Kidney epithelial cell (primary cell): Measurements from ENCODE around the gene MZT1. TPM values are rescaled to one million over a fixed set of nuclear protein-coding genes. Genes with fewer than 3 reads are reported as not detected.
"Not testable (repeated sequence)": the region's sequence is repeated elsewhere in the genome, so short reads cannot be mapped to it uniquely, and the experiment has no call there.

Source experiments
- DNase-seq: peaks from one replicate; pipeline ENCODE4 v3.0.0-alpha.2; 2010; ENCODE audit warnings: low read depth
- H3K27me3 ChIP-seq: 2 replicates; pipeline ENCODE4 v1.6.0; 2011; ENCODE audit warnings: low read length; ENCODE audit not compliant: control insufficient read depth, insufficient read depth
- H3K36me3 ChIP-seq: 2 replicates; pipeline ENCODE4 v1.5.1; 2011; ENCODE audit warnings: low read length; ENCODE audit not compliant: control insufficient read depth, insufficient read depth
- H3K4me3 ChIP-seq: 2 replicates; pipeline ENCODE4 v1.5.1; 2011; ENCODE audit warnings: low read depth, mild to moderate bottlenecking, control low read depth, low read length
- total RNA-seq: library from RNA; depleted of rRNA; stranded (reverse); fragments of >200 nt; gene quantifications from 2 replicates; pipeline ENCODE4 v1.2.3, GENCODE V29; 2015
- TF ChIP-seq, protein P1 (sequence below): IDR thresholded peaks from 2 replicates; pipeline ENCODE4 v1.5.1; 2011; ENCODE audit warnings: mild to moderate bottlenecking, moderate library complexity, low read length, control low read depth, inconsistent platforms; ENCODE audit not compliant: insufficient read depth, poor library complexity, severe bottlenecking

The MZT1 gene
- total RNA-seq, 1 donor from 2014 or later: 18.0 TPM

DNA sequence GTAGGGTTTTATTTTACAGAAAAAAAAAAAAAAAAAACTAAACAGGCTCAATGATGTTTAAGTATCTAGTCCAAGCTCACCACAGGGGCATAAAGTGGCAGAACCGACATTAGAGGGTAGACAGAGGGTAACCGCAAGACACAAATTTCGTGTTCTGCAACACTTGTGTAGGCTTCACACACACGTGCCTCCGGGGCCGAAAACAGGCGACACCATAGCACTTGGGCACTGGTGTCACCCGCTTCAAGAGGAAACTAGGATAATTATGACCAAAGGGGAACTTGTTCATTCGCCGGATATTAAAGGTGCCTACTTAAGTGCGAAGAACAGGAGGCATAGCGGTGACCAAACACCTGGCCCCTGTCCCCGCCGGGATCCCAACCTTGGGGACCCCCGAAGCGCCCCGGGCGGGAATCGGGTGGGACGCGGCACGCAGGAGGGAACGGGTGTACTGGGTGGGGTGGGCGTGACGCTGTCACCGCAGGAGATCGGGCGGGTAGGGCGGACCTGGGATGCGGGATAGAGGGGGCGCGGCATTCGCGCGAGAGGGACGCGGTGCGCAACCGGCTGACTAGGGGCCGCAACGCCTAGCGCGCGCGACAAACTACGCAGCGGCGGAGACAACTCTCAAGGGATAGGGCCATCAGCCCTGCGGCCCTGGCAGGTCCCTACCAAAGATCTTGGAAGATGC is 558 bp downstream of the MZT1 start:
- no peaks in the 10 kb centered on the region for H3K27me3 ChIP-seq
- H3K4me3 ChIP-seq: peak overlapping the region; percentile 74
- no peak for DNase-seq
- TF ChIP-seq, protein P1, sequence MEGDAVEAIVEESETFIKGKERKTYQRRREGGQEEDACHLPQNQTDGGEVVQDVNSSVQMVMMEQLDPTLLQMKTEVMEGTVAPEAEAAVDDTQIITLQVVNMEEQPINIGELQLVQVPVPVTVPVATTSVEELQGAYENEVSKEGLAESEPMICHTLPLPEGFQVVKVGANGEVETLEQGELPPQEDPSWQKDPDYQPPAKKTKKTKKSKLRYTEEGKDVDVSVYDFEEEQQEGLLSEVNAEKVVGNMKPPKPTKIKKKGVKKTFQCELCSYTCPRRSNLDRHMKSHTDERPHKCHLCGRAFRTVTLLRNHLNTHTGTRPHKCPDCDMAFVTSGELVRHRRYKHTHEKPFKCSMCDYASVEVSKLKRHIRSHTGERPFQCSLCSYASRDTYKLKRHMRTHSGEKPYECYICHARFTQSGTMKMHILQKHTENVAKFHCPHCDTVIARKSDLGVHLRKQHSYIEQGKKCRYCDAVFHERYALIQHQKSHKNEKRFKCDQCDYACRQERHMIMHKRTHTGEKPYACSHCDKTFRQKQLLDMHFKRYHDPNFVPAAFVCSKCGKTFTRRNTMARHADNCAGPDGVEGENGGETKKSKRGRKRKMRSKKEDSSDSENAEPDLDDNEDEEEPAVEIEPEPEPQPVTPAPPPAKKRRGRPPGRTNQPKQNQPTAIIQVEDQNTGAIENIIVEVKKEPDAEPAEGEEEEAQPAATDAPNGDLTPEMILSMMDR: no peak
- H3K36me3 ChIP-seq: peaks cover 2% of the 10 kb centered on the region

DNA sequence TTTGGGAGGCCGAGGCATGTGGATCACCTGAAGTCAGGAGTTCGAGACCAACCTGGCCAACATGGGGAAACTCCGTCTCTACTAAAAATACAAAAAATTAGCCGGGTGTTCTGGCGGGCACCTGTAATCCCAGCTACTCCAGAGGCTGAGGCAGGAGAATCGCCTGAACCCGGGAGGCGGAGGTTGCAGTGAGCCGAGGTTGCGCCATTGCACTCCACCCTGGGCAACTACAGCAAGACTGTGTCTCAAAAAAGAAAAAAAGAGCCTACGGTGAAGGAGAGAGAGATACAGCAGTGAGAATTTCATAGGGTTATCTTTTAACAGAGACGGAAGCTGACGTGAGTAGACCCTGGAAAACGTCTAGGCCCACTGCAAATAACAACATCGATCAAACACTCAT is 1.2 kb downstream of the MZT1 start:
- H3K4me3 ChIP-seq: peak overlapping the region; percentile 74

DNA sequence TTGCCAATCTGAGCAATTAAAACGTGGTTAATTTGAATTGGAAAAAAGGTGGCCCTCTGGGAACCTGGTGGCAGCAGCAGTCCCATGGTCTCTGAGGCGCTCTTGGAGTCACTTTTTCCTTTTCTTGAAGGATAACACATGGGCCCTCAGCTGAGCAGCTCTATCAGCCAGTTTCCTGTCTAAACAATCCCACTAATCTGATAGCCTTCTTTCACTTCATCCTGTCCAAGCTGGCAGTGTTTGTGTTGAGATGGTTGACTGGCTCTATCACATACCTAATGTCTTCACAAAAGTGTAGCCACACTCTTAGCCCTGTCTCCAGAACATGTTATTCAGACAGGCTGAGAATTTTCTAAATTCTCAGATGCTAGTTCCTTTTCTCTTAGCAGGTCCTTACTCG is 10.7 kb downstream of the MZT1 start:
- H3K27me3 ChIP-seq: no peaks in the 10 kb centered on the region
- TF ChIP-seq, protein P1: no peak
- no peak for DNase-seq
- peaks cover 1% of the 10 kb centered on the region for H3K36me3 ChIP-seq
- H3K4me3 ChIP-seq: no peak overlapping the region

More for the DNA sequence above, 1.2 kb downstream of the MZT1 start:
- H3K36me3 ChIP-seq, DNase-seq, H3K27me3 ChIP-seq: not testable (repeated sequence)

DNA sequence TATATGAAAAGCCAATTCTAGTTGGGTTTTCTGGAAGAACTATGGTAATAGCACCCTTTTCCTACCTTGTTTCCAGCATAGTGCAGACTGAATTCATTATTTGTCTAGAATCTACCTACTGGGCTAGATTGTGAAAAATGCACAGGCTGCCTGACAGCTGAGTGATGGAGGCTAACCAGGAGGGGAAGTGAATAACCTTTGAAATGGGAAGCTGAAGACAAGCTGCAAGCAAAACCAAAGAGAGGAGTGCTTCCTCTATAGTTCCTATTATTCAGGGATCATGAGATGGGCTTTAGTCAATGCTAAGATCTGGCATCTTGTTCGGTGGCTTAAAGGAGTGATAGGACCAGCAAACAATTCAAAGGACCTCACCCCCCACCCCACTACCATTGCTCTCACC is 26.9 kb downstream of the MZT1 start:
- Histone ChIP-seq H3K27me3 (no peaks in the 10 kb centered on the region), H3K4me3 (no peak overlapping the region), H3K36me3 (no peaks in the 10 kb centered on the region)
- TF ChIP-seq, protein P1: no peak
- DNase-seq: no peak

DNA sequence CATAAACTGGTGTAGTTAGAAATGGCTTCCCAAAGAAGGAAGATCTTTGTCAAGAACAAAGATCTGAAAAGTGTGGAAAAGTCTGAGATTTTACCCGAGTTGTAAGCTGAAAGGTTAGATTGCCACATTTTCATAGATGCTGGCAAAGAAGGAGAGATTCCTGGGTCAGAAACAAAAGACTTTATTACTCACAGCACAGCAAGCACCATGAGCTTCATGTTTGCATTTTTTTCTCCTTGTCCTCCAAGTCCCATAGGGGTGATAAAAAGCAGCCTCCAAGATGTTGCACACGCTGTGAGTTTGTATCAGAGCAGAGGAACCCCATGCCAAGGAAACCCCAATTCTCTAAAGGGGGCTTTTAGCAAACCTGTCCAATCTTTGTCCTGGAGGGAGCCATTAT is 29.3 kb downstream of the MZT1 start:
- H3K36me3 ChIP-seq: no peaks in the 10 kb centered on the region
- no peak overlapping the region for H3K4me3 ChIP-seq
- DNase-seq: no peak
- TF ChIP-seq, protein P1: no peak
- no peaks in the 10 kb centered on the region for H3K27me3 ChIP-seq

DNA sequence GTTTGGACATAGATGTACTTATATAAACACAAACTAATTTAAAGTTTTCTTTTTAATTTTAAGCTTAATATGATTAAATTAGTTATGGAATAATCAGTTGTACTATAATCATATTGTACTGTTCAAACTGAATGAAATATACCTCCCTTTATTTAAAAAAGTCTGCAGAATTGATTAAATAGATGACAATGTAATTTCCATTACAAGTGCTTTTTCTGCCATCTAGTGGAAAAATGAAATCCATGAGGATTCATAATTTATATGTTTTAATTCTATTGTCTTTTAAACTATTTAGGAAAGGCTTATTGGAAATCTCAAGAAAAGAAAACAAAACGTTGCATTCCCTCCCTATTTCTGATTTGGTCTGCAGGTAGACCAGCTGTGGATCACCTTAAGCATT is 30.9 kb downstream of the MZT1 start:
- no peak for DNase-seq
- TF ChIP-seq, protein P1: peak; percentile 22
- H3K27me3 ChIP-seq: no peaks in the 10 kb centered on the region
- H3K4me3 ChIP-seq: no peak overlapping the region
- no peaks in the 10 kb centered on the region for H3K36me3 ChIP-seq
